CD4-positive, CD25-positive, alpha-beta regulatory T cell (primary cell): ENCODE results near the gene CLEC4M. TPM values are rescaled to one million over a fixed set of nuclear protein-coding genes. Genes with fewer than 3 reads are reported as not detected.
"Not testable (repeated sequence)": the region's sequence is repeated elsewhere in the genome, so short reads cannot be mapped to it uniquely, and the experiment has no call there.

Experiments used
- ATAC-seq, 2 donors: fragments of 150-1000 bp; cut with Tn5 transposase; one replicate each; pipeline ENCODE4 v1.10.0; 2021; ENCODE audit warnings: low read depth in 2 of 2, moderate number of reproducible peaks in 2 of 2, moderate library complexity in 1 of 2
- DNase-seq, 3 donors: peaks; one replicate each; pipeline versions ENCODE4 v3.0.0 to v3.0.0-alpha.2; 2012 to 2022; ENCODE audit warnings: mixed read lengths in 1 of 3
- H3K27ac ChIP-seq: one replicate; pipeline ENCODE4 v1.7.0; 2013; ENCODE audit warnings: mild to moderate bottlenecking, low read length; ENCODE audit not compliant: insufficient read depth, poor library complexity, severe bottlenecking
- H3K27me3 ChIP-seq: one replicate; pipeline ENCODE4 v1.7.0; 2013; ENCODE audit warnings: low read length; ENCODE audit not compliant: control insufficient read depth, insufficient read depth
- H3K36me3 ChIP-seq: one replicate; pipeline ENCODE4 v1.7.0; 2013; ENCODE audit warnings: mild to moderate bottlenecking, low read length, moderate library complexity; ENCODE audit not compliant: control insufficient read depth, insufficient read depth
- H3K4me1 ChIP-seq: 2 replicates; pipeline ENCODE4 v1.7.0; 2013; ENCODE audit warnings: mild to moderate bottlenecking, low read length; ENCODE audit not compliant: insufficient read depth, control insufficient read depth, poor library complexity, severe bottlenecking
- H3K4me3 ChIP-seq: one replicate; pipeline ENCODE4 v1.7.0; 2013; ENCODE audit warnings: low read depth, mild to moderate bottlenecking, low read length, moderate library complexity
- H3K9me3 ChIP-seq, 2 experiments: 1 replicate in 1 of 2; 2 replicates in 1 of 2; pipeline ENCODE4 v1.7.0; 2013; ENCODE audit warnings: low read length in 2 of 2, mild to moderate bottlenecking in 1 of 2, moderate library complexity in 1 of 2; ENCODE audit not compliant: control insufficient read depth in 2 of 2
- H3K27ac Mint-ChIP-seq, 3 donors: one replicate each; pipeline ENCODE4 v1.8.0; 2020 to 2022; ENCODE audit warnings: mild to moderate bottlenecking in 3 of 3, mixed read lengths in 3 of 3, moderate library complexity in 2 of 3
- H3K27me3 Mint-ChIP-seq: one replicate; pipeline ENCODE4 v1.8.0; 2022; ENCODE audit warnings: mild to moderate bottlenecking, mixed read lengths
- H3K36me3 Mint-ChIP-seq: one replicate; pipeline ENCODE4 v1.8.0; 2020; ENCODE audit warnings: mixed read lengths
- H3K4me1 Mint-ChIP-seq, 4 donors: one replicate each; pipeline ENCODE4 v1.8.0; 2020 to 2022; ENCODE audit warnings: mixed read lengths in 4 of 4, mild to moderate bottlenecking in 1 of 4
- H3K4me3 Mint-ChIP-seq, 4 donors: one replicate each; pipeline ENCODE4 v1.8.0; 2020 to 2022; ENCODE audit warnings: mild to moderate bottlenecking in 4 of 4, mixed read lengths in 4 of 4, moderate library complexity in 3 of 4
- H3K9me3 Mint-ChIP-seq, 7 donors: one replicate each; pipeline ENCODE4 v1.8.0; 2020 to 2022; ENCODE audit warnings: mixed read lengths in 7 of 7, mild to moderate bottlenecking in 3 of 7, moderate library complexity in 2 of 7
- polyA plus RNA-seq, 4 donors: library from polyadenylated mRNA; unstranded; fragments of 300-500 nt; fragmentation: Illumina TruSeq; gene quantifications; one replicate each; pipeline ENCODE4 v1.2.3, GENCODE V29; 2021
- total RNA-seq: library from RNA; stranded (reverse); gene quantifications from one replicate; pipeline ENCODE4 v1.2.3, GENCODE V29; 2022

CLEC4M gene
- total and polyA plus RNA-seq, 5 donors from 2014 or later = 0.53 TPM; not detected in 4

GRCh38 chr19:7742575-7742974 is 20.5 kb upstream of the CLEC4M start:
- H3K27me3 Mint-ChIP-seq = peaks cover 11% of the 10 kb centered on the region
- Histone ChIP-seq H3K9me3 (no peaks in the 10 kb centered on the region), H3K4me1 (no peaks in the 10 kb centered on the region), H3K27me3 (no peaks in the 10 kb centered on the region), H3K36me3 (no peaks in the 10 kb centered on the region), H3K4me3 (no peak overlapping the region), H3K27ac (no peak overlapping the region)
- H3K4me1 Mint-ChIP-seq = peaks cover 0 to 6% (median 2%) of the 10 kb centered on the region in 4 donors
- no peak overlapping the region for H3K4me3 Mint-ChIP-seq
- DNase-seq (no peak), ATAC-seq (no peak)
- H3K9me3 Mint-ChIP-seq = peaks cover 0 to 2% (median 0%) of the 10 kb centered on the region in 7 donors
- no peak overlapping the region for H3K27ac Mint-ChIP-seq
- no peaks in the 10 kb centered on the region for H3K36me3 Mint-ChIP-seq

DNA sequence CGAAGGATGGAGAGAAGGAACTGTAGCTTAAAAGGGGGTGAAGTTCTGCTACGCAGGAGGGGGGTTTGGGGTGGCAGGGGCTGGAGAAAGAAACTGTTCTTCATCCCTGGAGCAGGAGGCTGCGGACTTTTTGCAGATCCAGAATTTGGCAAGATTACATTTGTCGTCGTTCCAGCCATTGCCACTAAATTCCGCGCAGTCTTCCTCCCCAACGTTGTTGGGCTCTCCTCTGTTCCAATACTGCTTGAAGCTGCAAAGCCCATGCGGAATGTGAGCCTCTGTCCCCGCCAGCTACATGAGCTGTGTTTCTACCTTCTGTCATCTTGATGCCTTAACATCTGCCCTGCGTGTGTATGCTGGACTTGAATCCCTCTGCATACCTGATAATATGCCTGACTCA is 20.1 kb upstream of the CLEC4M start:
- Histone ChIP-seq H3K27ac (no peak overlapping the region), H3K4me1 (no peaks in the 10 kb centered on the region), H3K36me3 (no peaks in the 10 kb centered on the region), H3K27me3 (no peaks in the 10 kb centered on the region), H3K4me3 (no peak overlapping the region), H3K9me3 (peaks cover 0 to under 1% of the 10 kb centered on the region in 2 experiments)
- Mint-ChIP-seq H3K27me3 (peaks cover 9% of the 10 kb centered on the region), H3K4me1 (peaks cover 0 to 6% (median 1%) of the 10 kb centered on the region in 4 donors), H3K36me3 (no peaks in the 10 kb centered on the region), H3K9me3 (peaks cover 0 to 2% (median 0%) of the 10 kb centered on the region in 7 donors), H3K4me3 (no peak overlapping the region), H3K27ac (no peak overlapping the region)
- DNase-seq = no peak
- ATAC-seq = no peak

GRCh38 chr19:7743425-7743841 is 19.6 kb upstream of the CLEC4M start:
- Histone ChIP-seq H3K4me3 (no peak overlapping the region), H3K27ac (no peak overlapping the region), H3K4me1 (no peaks in the 10 kb centered on the region), H3K27me3 (no peaks in the 10 kb centered on the region), H3K9me3 (peaks cover 0 to 4% of the 10 kb centered on the region in 2 experiments), H3K36me3 (no peaks in the 10 kb centered on the region)
- Mint-ChIP-seq H3K36me3 (no peaks in the 10 kb centered on the region), H3K9me3 (peaks cover 0 to 3% (median 0%) of the 10 kb centered on the region in 7 donors), H3K4me1 (peaks cover 0 to 6% (median under 1%) of the 10 kb centered on the region in 4 donors), H3K27me3 (peaks cover 9% of the 10 kb centered on the region), H3K27ac (no peak overlapping the region), H3K4me3 (no peak overlapping the region)
- ATAC-seq (peak in 1 of 2 donors; percentile 34), DNase-seq (no peak)

DNA sequence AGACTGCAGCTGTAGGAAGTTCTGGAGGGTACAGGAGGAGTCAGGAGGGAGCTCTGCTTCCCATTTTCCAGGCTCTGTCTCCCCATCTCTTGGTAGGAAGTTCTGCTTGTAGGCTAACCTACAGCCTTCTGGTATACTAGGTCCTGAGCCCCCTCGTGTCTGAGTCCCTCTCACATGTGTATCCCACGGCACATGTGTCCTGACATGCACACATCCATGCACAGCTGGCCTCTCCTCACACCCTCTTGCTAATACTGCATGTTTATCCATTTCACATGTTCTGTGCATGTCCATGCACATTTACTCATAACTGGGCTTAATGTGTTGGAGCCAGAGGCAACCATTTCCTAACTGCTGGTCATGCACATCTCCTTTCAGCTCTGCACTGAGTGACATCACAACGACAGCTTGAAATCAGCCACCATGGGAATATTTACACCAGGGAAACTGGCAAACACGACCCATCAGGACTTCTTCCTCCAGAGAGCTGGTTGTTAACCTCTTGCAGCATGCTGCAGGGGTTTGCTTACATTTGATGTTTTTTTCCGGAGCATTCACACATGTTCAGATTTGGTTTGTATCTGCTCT is 18.8 kb upstream of the CLEC4M start:
- Histone ChIP-seq H3K4me1 (no peaks in the 10 kb centered on the region), H3K4me3 (no peak overlapping the region), H3K36me3 (no peaks in the 10 kb centered on the region), H3K9me3 (peaks cover 0 to 4% of the 10 kb centered on the region in 2 experiments), H3K27me3 (no peaks in the 10 kb centered on the region), H3K27ac (no peak overlapping the region)
- no peak for DNase-seq
- H3K4me1 Mint-ChIP-seq = peaks cover 0 to 6% (median under 1%) of the 10 kb centered on the region in 4 donors
- H3K4me3 Mint-ChIP-seq = no peak overlapping the region
- H3K36me3 Mint-ChIP-seq = no peaks in the 10 kb centered on the region
- peak overlapping the region in 2 of 3 donors; percentile 23 to 50 for H3K27ac Mint-ChIP-seq
- no peak for ATAC-seq
- H3K9me3 Mint-ChIP-seq = peaks cover 0 to 6% (median 0%) of the 10 kb centered on the region in 7 donors
- H3K27me3 Mint-ChIP-seq = peaks cover 5% of the 10 kb centered on the region

DNA sequence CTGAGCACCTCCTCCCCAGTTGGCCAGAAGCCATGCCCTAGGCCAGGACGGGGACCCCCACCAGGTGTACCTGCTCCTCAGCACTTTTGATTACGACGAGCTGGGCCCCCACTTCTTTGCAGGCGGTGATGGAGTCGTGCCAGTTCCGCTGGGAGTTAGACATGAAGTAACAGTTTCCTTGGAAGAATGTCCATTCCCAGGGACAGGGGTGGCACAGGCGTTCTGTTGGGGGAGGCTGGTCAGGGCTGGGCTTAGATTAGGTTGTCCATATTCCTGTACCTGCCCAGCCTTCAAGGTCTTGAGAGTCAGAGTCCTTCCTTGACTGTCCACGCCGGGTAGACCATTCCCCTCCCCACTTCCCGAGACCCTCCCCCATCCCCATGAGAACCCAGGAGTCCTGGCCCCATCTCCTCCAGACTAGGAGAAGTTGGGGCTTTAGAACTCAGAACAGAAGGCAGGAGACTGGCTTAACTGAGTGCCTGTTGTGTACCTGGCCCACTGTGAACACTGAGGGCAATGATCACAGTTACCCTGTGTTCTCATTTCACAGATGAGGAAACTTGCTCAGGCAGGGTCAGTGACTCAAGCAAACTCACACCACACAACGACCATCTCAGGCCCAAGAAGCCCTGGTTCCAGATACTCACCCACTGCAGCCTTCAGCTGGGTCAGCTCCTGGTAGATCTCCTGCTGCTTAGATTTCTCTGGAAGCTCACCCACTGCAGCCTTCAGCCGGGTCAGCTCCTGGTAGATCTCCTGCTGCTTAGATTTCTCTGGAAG is 18.0 kb upstream of the CLEC4M start:
- H3K36me3 ChIP-seq = no peaks in the 10 kb centered on the region
- H3K27me3 ChIP-seq = no peaks in the 10 kb centered on the region
- H3K36me3 Mint-ChIP-seq = no peaks in the 10 kb centered on the region
- H3K4me1 ChIP-seq = no peaks in the 10 kb centered on the region
- H3K4me1 Mint-ChIP-seq = peaks cover 0 to 6% (median 1%) of the 10 kb centered on the region in 4 donors
- peaks cover 5% of the 10 kb centered on the region for H3K27me3 Mint-ChIP-seq
- no peak for DNase-seq
- peaks cover 0 to 4% of the 10 kb centered on the region in 2 experiments for H3K9me3 ChIP-seq
- H3K9me3 Mint-ChIP-seq = peaks cover 0 to 6% (median 0%) of the 10 kb centered on the region in 7 donors
- no peak overlapping the region for H3K4me3 ChIP-seq
- ATAC-seq = no peak
- H3K27ac Mint-ChIP-seq = peak overlapping the region in 1 of 3 donors; percentile 32
- H3K4me3 Mint-ChIP-seq = no peak overlapping the region
- no peak overlapping the region for H3K27ac ChIP-seq

DNA sequence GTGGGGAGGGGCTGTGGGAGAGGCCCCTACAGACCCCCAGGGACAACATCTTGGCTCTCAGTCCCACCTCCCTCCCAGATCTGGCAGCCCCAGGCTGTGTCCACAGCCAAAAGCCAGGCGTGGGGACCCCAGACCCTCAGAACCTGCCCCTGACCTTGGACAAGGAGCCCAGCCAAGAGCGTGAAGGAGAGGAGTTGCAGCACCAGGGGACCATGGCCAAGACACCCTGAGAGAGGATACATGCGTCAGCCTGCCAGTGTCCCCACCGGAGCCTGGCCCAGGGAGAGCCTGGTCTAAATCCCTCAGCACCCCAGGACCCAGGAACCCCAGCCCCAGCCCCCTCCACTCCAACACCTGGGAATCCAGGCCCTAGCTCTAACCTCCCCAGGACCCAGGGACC is 16.7 kb upstream of the CLEC4M start:
- not testable (repeated sequence) for H3K27me3 ChIP-seq, H3K27me3 Mint-ChIP-seq, H3K9me3 ChIP-seq, ATAC-seq, DNase-seq, H3K4me3 ChIP-seq, H3K36me3 Mint-ChIP-seq, H3K36me3 ChIP-seq, H3K27ac ChIP-seq, H3K4me3 Mint-ChIP-seq, H3K4me1 ChIP-seq, H3K27ac Mint-ChIP-seq
- peaks cover 5 to 13% (median 11%) of the 10 kb centered on the region in 4 donors for H3K4me1 Mint-ChIP-seq
- peaks cover 0 to 10% (median 3%) of the 10 kb centered on the region in 7 donors for H3K9me3 Mint-ChIP-seq

GRCh38 chr19:7746903-7747884 is 15.8 kb upstream of the CLEC4M start, which contains the start of gene CD209:
TSS of gene CD209 (minus strand) at chr19:7747534. CDS start at chr19:7747511, 23 bp downstream.
- H3K27me3 Mint-ChIP-seq = no peaks in the 10 kb centered on the region
- H3K9me3 Mint-ChIP-seq = peaks cover 0 to 12% (median 3%) of the 10 kb centered on the region in 7 donors
- ATAC-seq (no peak), DNase-seq (no peak)
- H3K27ac ChIP-seq = no peak within 1 kb of the TSS
- no peaks in the 10 kb centered on the region for H3K36me3 Mint-ChIP-seq
- H3K27me3 ChIP-seq = no peaks in the 10 kb centered on the region
- H3K9me3 ChIP-seq = peaks cover 0 to 4% of the 10 kb centered on the region in 2 experiments
- no peaks in the 10 kb centered on the region for H3K4me1 ChIP-seq
- H3K27ac Mint-ChIP-seq = no peak within 1 kb of the TSS
- H3K4me3 ChIP-seq = no peak within 1 kb of the TSS
- peaks cover 5 to 18% (median 13%) of the 10 kb centered on the region in 4 donors for H3K4me1 Mint-ChIP-seq
- no peaks in the 10 kb centered on the region for H3K36me3 ChIP-seq
- H3K4me3 Mint-ChIP-seq = no peak within 1 kb of the TSS
